ENCODE results near the gene GIMAP7. TPM values are rescaled to one million over a fixed set of nuclear protein-coding genes. Genes with fewer than 3 reads are reported as not detected.
"Not testable (repeated sequence)": the region's sequence is repeated elsewhere in the genome, so short reads cannot be mapped to it uniquely, and the experiment has no call there.

GIMAP7 gene
- total RNA-seq, 4 donors from 2014 or later: 1.00 to 11.9 (median 6.1) TPM

GRCh38 chr7:150487625-150488024 lies 27.0 kb upstream of the GIMAP7 start:
- no peaks in the 10 kb centered on the region for H3K27me3 ChIP-seq
- intact Hi-C loops (cut with DNase I; ENCODE audit: low total_unique reads): no loop called here
- WGBS, 2 donors (ENCODE audit: low coverage in 1 of 2): 78 to 82% methylated on average over 1 to 2 of the region's 2 CpGs
- no peaks in the 10 kb centered on the region for H3K4me1 ChIP-seq
- no peak for DNase-seq
- TF ChIP-seq POLR2A (IDR thresholded peaks at IDR 0.05): no peak
- no peak for TF ChIP-seq POLR2AphosphoS5 (IDR thresholded peaks at IDR 0.05)
- no peak for TF ChIP-seq EP300 (IDR thresholded peaks at IDR 0.05; ENCODE audit: low read depth)
- no peak for TF ChIP-seq CTCF (IDR thresholded peaks at IDR 0.05)
- no peaks in the 10 kb centered on the region for H3K9me3 ChIP-seq
- no peak overlapping the region for H3K4me3 ChIP-seq
- no peaks in the 10 kb centered on the region for H3K36me3 ChIP-seq
- no peak overlapping the region for H3K27ac ChIP-seq
- in situ Hi-C loops (cut with MboI; ENCODE audit: low pct_ligation_motif_present in 1 of 4, low pct_unique_long_range_greater_than_20kb in 1 of 4, low sequenced_read_pairs in 3 of 4): no loop called here

- Histone ChIP-seq H3K27me3 (no peaks in the 10 kb centered on the region), H3K4me3 (no peak overlapping the region), H3K9me3 (no peaks in the 10 kb centered on the region), H3K27ac (no peak overlapping the region), H3K36me3 (no peaks in the 10 kb centered on the region), H3K4me1 (no peaks in the 10 kb centered on the region)
- WGBS, 2 donors (ENCODE audit: low coverage in 1 of 2): 80 to 94% methylated on average over 1 of the region's 1 CpG
- intact Hi-C loops (cut with DNase I; ENCODE audit: low total_unique reads) (no loop called here), in situ Hi-C loops (cut with MboI; ENCODE audit: low pct_ligation_motif_present in 1 of 4, low pct_unique_long_range_greater_than_20kb in 1 of 4, low sequenced_read_pairs in 3 of 4) (no loop called here)
- no peak for DNase-seq
- no peak for TF ChIP-seq CTCF (IDR thresholded peaks at IDR 0.05)
- no peak for TF ChIP-seq POLR2A (IDR thresholded peaks at IDR 0.05)
- TF ChIP-seq POLR2AphosphoS5 (IDR thresholded peaks at IDR 0.05): no peak
- TF ChIP-seq EP300 (IDR thresholded peaks at IDR 0.05; ENCODE audit: low read depth): no peak
Measured at GRCh38 chr7:150489782-150490181, 24.9 kb upstream of the GIMAP7 start.

- H3K27me3 ChIP-seq; H3K27ac ChIP-seq; H3K4me1 ChIP-seq; H3K36me3 ChIP-seq; H3K4me3 ChIP-seq; intact Hi-C loops (cut with DNase I; ENCODE audit: low total_unique reads); DNase-seq; H3K9me3 ChIP-seq; in situ Hi-C loops (cut with MboI; ENCODE audit: low pct_ligation_motif_present in 1 of 4, low pct_unique_long_range_greater_than_20kb in 1 of 4, low sequenced_read_pairs in 3 of 4): not testable (repeated sequence)
- WGBS, 2 donors (ENCODE audit: low coverage in 1 of 2): 60 to 67% methylated on average over 1 to 3 of the region's 3 CpGs
Measured at GRCh38 chr7:150493442-150493841, 21.2 kb upstream of the GIMAP7 start.

- Histone ChIP-seq H3K9me3 (no peaks in the 10 kb centered on the region), H3K27ac (peak overlapping the region in 2 of 4 donors; percentile 14 to 23), H3K4me1 (no peaks in the 10 kb centered on the region), H3K27me3 (no peaks in the 10 kb centered on the region), H3K36me3 (no peaks in the 10 kb centered on the region), H3K4me3 (no peak overlapping the region)
- intact Hi-C loops (cut with DNase I; ENCODE audit: low total_unique reads) (no loop called here), in situ Hi-C loops (cut with MboI; ENCODE audit: low pct_ligation_motif_present in 1 of 4, low pct_unique_long_range_greater_than_20kb in 1 of 4, low sequenced_read_pairs in 3 of 4) (no loop called here)
- TF ChIP-seq CTCF (IDR thresholded peaks at IDR 0.05) (no peak), EP300 (IDR thresholded peaks at IDR 0.05; ENCODE audit: low read depth) (no peak), POLR2AphosphoS5 (IDR thresholded peaks at IDR 0.05) (no peak), POLR2A (IDR thresholded peaks at IDR 0.05) (no peak)
- DNase-seq: no peak
Measured at GRCh38 chr7:150502519-150502918, 12.2 kb upstream of the GIMAP7 start.

GRCh38 chr7:150503155-150503554 lies 11.5 kb upstream of the GIMAP7 start:
- no peak for TF ChIP-seq CTCF (IDR thresholded peaks at IDR 0.05)
- no peak for TF ChIP-seq POLR2AphosphoS5 (IDR thresholded peaks at IDR 0.05)
- no peak for TF ChIP-seq POLR2A (IDR thresholded peaks at IDR 0.05)
- no peak for TF ChIP-seq EP300 (IDR thresholded peaks at IDR 0.05; ENCODE audit: low read depth)
- no peaks in the 10 kb centered on the region for H3K9me3 ChIP-seq
- no peak overlapping the region for H3K4me3 ChIP-seq
- in situ Hi-C loops (cut with MboI; ENCODE audit: low pct_ligation_motif_present in 1 of 4, low pct_unique_long_range_greater_than_20kb in 1 of 4, low sequenced_read_pairs in 3 of 4) (no loop called here), intact Hi-C loops (cut with DNase I; ENCODE audit: low total_unique reads) (no loop called here)
- WGBS, 2 donors (ENCODE audit: low coverage in 1 of 2): 77 to 81% methylated on average over 2 to 4 of the region's 4 CpGs
- no peak for DNase-seq
- no peaks in the 10 kb centered on the region for H3K27me3 ChIP-seq
- peak overlapping the region in 3 of 4 donors; percentile 29 to 37 (median 29) for H3K27ac ChIP-seq
- no peaks in the 10 kb centered on the region for H3K4me1 ChIP-seq
- no peaks in the 10 kb centered on the region for H3K36me3 ChIP-seq
